Endothelial cell of umbilical vein (primary cell): ENCODE results near the gene CCDC80. TPM values are rescaled to one million over a fixed set of nuclear protein-coding genes. Genes with fewer than 3 reads are reported as not detected.

Source experiments
- BruUV-seq: library from RNA; stranded (reverse); fragments of 400-500 nt; replicated peaks from 2 replicates; lab custom pipeline; 2021; lab: Mats Ljungman, UMichigan
- CTCF ChIA-PET: fragments of 300-600, 350-600 bp; sonication (Branson Sonifier 250); formaldehyde crosslinking; loops from one replicate; lab custom pipeline; 2021; ENCODE audit warnings: antibody characterized with exemption, inconsistent platforms; lab: Charles Lee
- POLR2A ChIA-PET: fragments of 300-600, 350-600 bp; sonication (Branson Sonifier 250); formaldehyde crosslinking; loops from one replicate; lab custom pipeline; 2021; ENCODE audit warnings: antibody characterized with exemption, inconsistent platforms; lab: Charles Lee
- DNase-seq: peaks from one replicate; pipeline ENCODE4 v3.0.0-alpha.2; 2011; ENCODE audit warnings: low read depth, low spot score
- FAIRE-seq: peaks from 2 replicates; lab custom pipeline; 2011; peaks lifted over from hg19 to GRCh38; lab: Jason Lieb, UNC
- H2AFZ ChIP-seq: 2 replicates; pipeline ENCODE4 v1.6.0; 2012; ENCODE audit warnings: low read depth, low read length, control low read depth, inconsistent platforms
- H3K27ac ChIP-seq: 2 replicates; pipeline ENCODE4 v1.5.1; 2011; ENCODE audit warnings: low read depth, mild to moderate bottlenecking, control low read depth, low read length, moderate library complexity; ENCODE audit not compliant: insufficient read depth
- H3K27me3 ChIP-seq, 2 experiments: 2 replicates each; pipeline versions ENCODE4 v1.6.0 to v1.6.1; 2011; ENCODE audit warnings: low read length in 2 of 2, mixed read lengths in 1 of 2; ENCODE audit not compliant: control insufficient read depth in 2 of 2, insufficient read depth in 2 of 2
- H3K36me3 ChIP-seq, 2 experiments: 2 replicates in 1 of 2; 3 replicates in 1 of 2; pipeline ENCODE4 v1.5.1; 2011; ENCODE audit warnings: low read length in 2 of 2, mild to moderate bottlenecking in 1 of 2, moderate library complexity in 1 of 2; ENCODE audit not compliant: control insufficient read depth in 2 of 2, insufficient read depth in 2 of 2; ENCODE audit errors: extremely low read depth in 1 of 2
- H3K4me1 ChIP-seq: 3 replicates; pipeline ENCODE4 v1.5.1; 2011; ENCODE audit warnings: mild to moderate bottlenecking, low read length; ENCODE audit not compliant: control insufficient read depth, insufficient read depth; ENCODE audit errors: extremely low read depth
- H3K4me2 ChIP-seq: 2 replicates; pipeline ENCODE4 v1.6.1; 2011; ENCODE audit warnings: low read length, control low read depth, mixed read lengths; ENCODE audit not compliant: insufficient read depth
- H3K4me3 ChIP-seq, 3 experiments: fragments of 200-600 bp in 1 of 3; sonication (generic), shearing (Covaris generic) in 1 of 3; replicated peaks in 1 of 3; 2 replicates each; pipeline ENCODE4 v1.5.1; 2011 to 2016; ENCODE audit warnings: control low read depth in 3 of 3, low read length in 3 of 3, mild to moderate bottlenecking in 2 of 3, inconsistent platforms in 1 of 3, low read depth in 1 of 3, moderate library complexity in 1 of 3; ENCODE audit not compliant: insufficient read depth in 1 of 3
- H3K79me2 ChIP-seq: 2 replicates; pipeline ENCODE4 v1.6.0; 2012; ENCODE audit warnings: low read length, inconsistent platforms; ENCODE audit not compliant: control insufficient read depth, insufficient read depth
- H3K9ac ChIP-seq: replicated peaks from 2 replicates; pipeline ENCODE3; 2011; ENCODE audit warnings: low read length, control low read depth; ENCODE audit not compliant: insufficient read depth; ENCODE audit errors: extremely low read depth
- H3K9me1 ChIP-seq: replicated peaks from 3 replicates; pipeline ENCODE4 v1.6.0; 2011; ENCODE audit warnings: mild to moderate bottlenecking, low read length; ENCODE audit not compliant: control insufficient read depth, insufficient read depth; ENCODE audit errors: extremely low read depth
- H3K9me3 ChIP-seq: replicated peaks from 2 replicates; pipeline ENCODE4 v1.5.1; 2012; ENCODE audit warnings: low read length, inconsistent platforms; ENCODE audit not compliant: control insufficient read depth, insufficient read depth
- H4K20me1 ChIP-seq: replicated peaks from 2 replicates; pipeline ENCODE3; 2011; ENCODE audit warnings: mild to moderate bottlenecking, low read length; ENCODE audit not compliant: control insufficient read depth, insufficient read depth; ENCODE audit errors: extremely low read depth
- EZH2 ChIP-seq: IDR thresholded peaks from 2 replicates; pipeline ENCODE4 v1.6.1; 2012; ENCODE audit warnings: borderline replicate concordance, low read depth, mild to moderate bottlenecking, moderate library complexity, low read length, inconsistent platforms; ENCODE audit not compliant: severe bottlenecking
- FOS ChIP-seq: IDR thresholded peaks from 2 replicates; pipeline ENCODE4 v1.6.1; 2011; ENCODE audit warnings: mild to moderate bottlenecking, low read length, moderate library complexity, borderline replicate concordance; ENCODE audit not compliant: insufficient read depth
- GATA2 ChIP-seq: IDR thresholded peaks from 2 replicates; pipeline ENCODE4 v1.7.0; 2011; ENCODE audit warnings: low read depth, mild to moderate bottlenecking, moderate library complexity, mixed read lengths, low read length; ENCODE audit not compliant: insufficient read length, insufficient read depth
- JUN ChIP-seq: IDR thresholded peaks from 2 replicates; pipeline ENCODE4 v1.6.1; 2011; ENCODE audit warnings: borderline replicate concordance, low read depth; ENCODE audit not compliant: insufficient read length, insufficient read depth
- MYC ChIP-seq: IDR thresholded peaks from one replicate; pipeline ENCODE4 v1.6.1; 2011; ENCODE audit warnings: mild to moderate bottlenecking, low read depth, low read length
- POLR2A ChIP-seq: IDR thresholded peaks from 2 replicates; pipeline ENCODE4 v1.6.1; 2012; ENCODE audit warnings: low read depth, mild to moderate bottlenecking, control low read depth, low read length
- POLR2AphosphoS5 ChIP-seq: IDR thresholded peaks from 2 replicates; pipeline ENCODE4 v1.6.1; 2012; ENCODE audit warnings: low read depth, mild to moderate bottlenecking, control low read depth, low read length, moderate library complexity; ENCODE audit not compliant: insufficient read depth
- dilution Hi-C: fragments of 300-500 bp; cut with MboI; formaldehyde crosslinking; loops from one replicate; pipeline ENCODE4 v1.15.0; 2019; ENCODE audit warnings: low sequenced_read_pairs; ENCODE audit not compliant: extremely low pct_ligation_motif_present
- intact Hi-C: fragments of 100-400 bp; cut with micrococcal nuclease; formaldehyde crosslinking; loops from one replicate; pipeline ENCODE4 v1.10.0; 2022
- polyA plus RNA-seq, 4 experiments: library from polyadenylated mRNA; depleted of rRNA in 3 of 4; stranded (reverse) in 3 of 4; unstranded in 1 of 4; fragments of >200 nt; gene quantifications; 2 replicates each; pipeline versions ENCODE4 v1.2.1 to v1.2.3, GENCODE V29; 2011 to 2012; ENCODE audit warnings: missing spikeins in 1 of 4
- total RNA-seq: library from RNA; stranded (reverse); gene quantifications from 2 replicates; pipeline ENCODE4 v1.2.3, GENCODE V29; 2021
- TF ChIP-seq, protein P1 (sequence below), 2 donors: IDR thresholded peaks; 1 replicate in 1 of 2; 2 replicates in 1 of 2; pipeline ENCODE4 v1.5.1; 2011; ENCODE audit warnings: low read length in 2 of 2, mild to moderate bottlenecking in 2 of 2, moderate library complexity in 2 of 2, control low read depth in 1 of 2, inconsistent platforms in 1 of 2, low read depth in 1 of 2; ENCODE audit not compliant: insufficient read depth in 1 of 2; ENCODE audit errors: extremely low read depth in 1 of 2
- TF ChIP-seq, protein P2 (sequence below): IDR thresholded peaks from 2 replicates; pipeline ENCODE4 v1.6.1; 2011; ENCODE audit not compliant: insufficient read depth, insufficient read length

The CCDC80 gene
- total and polyA plus RNA-seq, 2 donors (not counting 3 experiments of a cell fraction or from before 2014, with no cell fraction given): 28.4 to 77.2 TPM

DNA sequence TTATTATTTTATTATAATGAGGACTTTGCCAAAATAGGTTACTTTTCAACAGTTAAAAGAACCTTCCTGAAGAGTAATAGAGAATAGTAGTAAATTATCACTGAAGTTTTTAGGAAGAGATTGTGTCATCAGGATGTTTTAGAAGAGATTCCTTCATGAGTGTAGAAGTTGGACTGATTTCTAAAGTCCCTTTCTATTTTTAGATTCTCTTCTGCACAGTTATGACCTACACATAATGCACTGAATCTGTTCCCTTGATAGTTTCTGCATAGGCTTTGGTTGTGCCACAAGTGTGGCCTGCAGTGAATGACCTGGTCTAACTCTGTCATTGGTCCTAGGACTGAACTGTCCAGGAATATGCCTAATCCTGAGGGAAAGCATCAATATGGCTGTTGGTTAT, 55.2 kb downstream of the CCDC80 start:
- TF ChIP-seq POLR2AphosphoS5: no peak
- TF ChIP-seq GATA2: no peak
- TF ChIP-seq, protein P1, sequence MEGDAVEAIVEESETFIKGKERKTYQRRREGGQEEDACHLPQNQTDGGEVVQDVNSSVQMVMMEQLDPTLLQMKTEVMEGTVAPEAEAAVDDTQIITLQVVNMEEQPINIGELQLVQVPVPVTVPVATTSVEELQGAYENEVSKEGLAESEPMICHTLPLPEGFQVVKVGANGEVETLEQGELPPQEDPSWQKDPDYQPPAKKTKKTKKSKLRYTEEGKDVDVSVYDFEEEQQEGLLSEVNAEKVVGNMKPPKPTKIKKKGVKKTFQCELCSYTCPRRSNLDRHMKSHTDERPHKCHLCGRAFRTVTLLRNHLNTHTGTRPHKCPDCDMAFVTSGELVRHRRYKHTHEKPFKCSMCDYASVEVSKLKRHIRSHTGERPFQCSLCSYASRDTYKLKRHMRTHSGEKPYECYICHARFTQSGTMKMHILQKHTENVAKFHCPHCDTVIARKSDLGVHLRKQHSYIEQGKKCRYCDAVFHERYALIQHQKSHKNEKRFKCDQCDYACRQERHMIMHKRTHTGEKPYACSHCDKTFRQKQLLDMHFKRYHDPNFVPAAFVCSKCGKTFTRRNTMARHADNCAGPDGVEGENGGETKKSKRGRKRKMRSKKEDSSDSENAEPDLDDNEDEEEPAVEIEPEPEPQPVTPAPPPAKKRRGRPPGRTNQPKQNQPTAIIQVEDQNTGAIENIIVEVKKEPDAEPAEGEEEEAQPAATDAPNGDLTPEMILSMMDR (IDR thresholded peaks at IDR 0.05; ENCODE audit: extremely low read depth in 1 of 2, insufficient read depth in 1 of 2, low read depth in 1 of 2, low read length in 2 of 2): no peak
- no peak for TF ChIP-seq POLR2A
- TF ChIP-seq, protein P2, sequence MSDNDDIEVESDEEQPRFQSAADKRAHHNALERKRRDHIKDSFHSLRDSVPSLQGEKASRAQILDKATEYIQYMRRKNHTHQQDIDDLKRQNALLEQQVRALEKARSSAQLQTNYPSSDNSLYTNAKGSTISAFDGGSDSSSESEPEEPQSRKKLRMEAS: no peak
- TF ChIP-seq MYC: no peak
- no peak for TF ChIP-seq FOS
- no peak for TF ChIP-seq EZH2
- no peak for TF ChIP-seq JUN
- no peaks in the 10 kb centered on the region for H3K9me1 ChIP-seq
- no peaks in the 10 kb centered on the region for H3K9me3 ChIP-seq
- H4K20me1 ChIP-seq: no peaks in the 10 kb centered on the region
- CTCF ChIA-PET: no interaction called here
- H3K79me2 ChIP-seq: no peaks in the 10 kb centered on the region
- no peak overlapping the region for H2AFZ ChIP-seq
- no peak for FAIRE-seq
- DNase-seq: no peak
- POLR2A ChIA-PET: no interaction called here
- intact Hi-C loops (loop anchor here (10.0 kb wide), 1 partner anchor 699 kb away; no protein-coding TSS in a partner anchor), dilution Hi-C loops (no loop called here)
- no peaks in the 10 kb centered on the region for H3K4me1 ChIP-seq
- no peak overlapping the region for H3K4me3 ChIP-seq
- H3K4me2 ChIP-seq: no peak overlapping the region
- H3K27ac ChIP-seq: no peak overlapping the region
- H3K27me3 ChIP-seq: no peaks in the 10 kb centered on the region
- H3K36me3 ChIP-seq: no peaks in the 10 kb centered on the region
- H3K9ac ChIP-seq: no peak overlapping the region
- no TSS peak for BruUV-seq
